ENCODE data around the gene FAM83F.
"Not testable (repeated sequence)": the region's sequence is repeated elsewhere in the genome, so short reads cannot be mapped to it uniquely, and the experiment has no call there.

Gene FAM83F

GRCh38 chr22:39991159-39991860 is 3.4 kb upstream of the FAM83F start:
- no peaks in the 10 kb centered on the region for H3K36me3 ChIP-seq
- TF ChIP-seq, protein P1, sequence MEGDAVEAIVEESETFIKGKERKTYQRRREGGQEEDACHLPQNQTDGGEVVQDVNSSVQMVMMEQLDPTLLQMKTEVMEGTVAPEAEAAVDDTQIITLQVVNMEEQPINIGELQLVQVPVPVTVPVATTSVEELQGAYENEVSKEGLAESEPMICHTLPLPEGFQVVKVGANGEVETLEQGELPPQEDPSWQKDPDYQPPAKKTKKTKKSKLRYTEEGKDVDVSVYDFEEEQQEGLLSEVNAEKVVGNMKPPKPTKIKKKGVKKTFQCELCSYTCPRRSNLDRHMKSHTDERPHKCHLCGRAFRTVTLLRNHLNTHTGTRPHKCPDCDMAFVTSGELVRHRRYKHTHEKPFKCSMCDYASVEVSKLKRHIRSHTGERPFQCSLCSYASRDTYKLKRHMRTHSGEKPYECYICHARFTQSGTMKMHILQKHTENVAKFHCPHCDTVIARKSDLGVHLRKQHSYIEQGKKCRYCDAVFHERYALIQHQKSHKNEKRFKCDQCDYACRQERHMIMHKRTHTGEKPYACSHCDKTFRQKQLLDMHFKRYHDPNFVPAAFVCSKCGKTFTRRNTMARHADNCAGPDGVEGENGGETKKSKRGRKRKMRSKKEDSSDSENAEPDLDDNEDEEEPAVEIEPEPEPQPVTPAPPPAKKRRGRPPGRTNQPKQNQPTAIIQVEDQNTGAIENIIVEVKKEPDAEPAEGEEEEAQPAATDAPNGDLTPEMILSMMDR (IDR thresholded peaks at IDR 0.05), result no peak

GRCh38 chr22:39992088-39992826 is 2.5 kb upstream of the FAM83F start:
- H3K36me3 ChIP-seq, result no peaks in the 10 kb centered on the region
- peaks cover 93% of the 10 kb centered on the region for H3K27me3 ChIP-seq
- peaks cover 4 to 12% of the 10 kb centered on the region in 2 experiments for H3K4me1 ChIP-seq (ENCODE audit: control insufficient read depth in 1 of 2, insufficient read depth in 1 of 2, low read depth in 1 of 2, low read length in 1 of 2)
- no peak overlapping the region for H3K27ac ChIP-seq
- H3K4me3 ChIP-seq (ENCODE audit: low read depth in 1 of 2, low read length in 1 of 2), result no peak overlapping the region
- TF ChIP-seq, protein P1 (IDR thresholded peaks at IDR 0.05), result no peak
- H3K9me3 ChIP-seq, result no peaks in the 10 kb centered on the region

More at GRCh38 chr22:39991159-39991860, 3.4 kb upstream of the FAM83F start:
- peaks cover 90% of the 10 kb centered on the region for H3K27me3 ChIP-seq
- H3K27ac ChIP-seq, result no peak overlapping the region
- no peak overlapping the region for H3K4me3 ChIP-seq (ENCODE audit: low read depth in 1 of 2, low read length in 1 of 2)
- peaks cover 4 to 12% of the 10 kb centered on the region in 2 experiments for H3K4me1 ChIP-seq (ENCODE audit: control insufficient read depth in 1 of 2, insufficient read depth in 1 of 2, low read depth in 1 of 2, low read length in 1 of 2)
- no peaks in the 10 kb centered on the region for H3K9me3 ChIP-seq

GRCh38 chr22:39992894-39993293 is 1.9 kb upstream of the FAM83F start:
- H3K27me3 ChIP-seq, result peaks cover 96% of the 10 kb centered on the region
- H3K9me3 ChIP-seq, result not testable (repeated sequence)

GRCh38 chr22:39994041-39994565 is 651 bp upstream of the FAM83F start:
- peak overlapping the region in 1 of 2 experiments; percentile 2 for H3K4me3 ChIP-seq (ENCODE audit: low read depth in 1 of 2, low read length in 1 of 2)
- peaks cover 4 to 12% of the 10 kb centered on the region in 2 experiments for H3K4me1 ChIP-seq (ENCODE audit: control insufficient read depth in 1 of 2, insufficient read depth in 1 of 2, low read depth in 1 of 2, low read length in 1 of 2)
- H3K27me3 ChIP-seq, result peaks cover 97% of the 10 kb centered on the region
- TF ChIP-seq, protein P1 (IDR thresholded peaks at IDR 0.05), result no peak
- H3K36me3 ChIP-seq, result no peaks in the 10 kb centered on the region
- no peaks in the 10 kb centered on the region for H3K9me3 ChIP-seq
- H3K27ac ChIP-seq, result no peak overlapping the region

More at GRCh38 chr22:39992894-39993293, 1.9 kb upstream of the FAM83F start:
- H3K27ac ChIP-seq; H3K36me3 ChIP-seq; H3K4me3 ChIP-seq (ENCODE audit: low read depth in 1 of 2, low read length in 1 of 2): not testable (repeated sequence)
- peaks cover 4 to 12% of the 10 kb centered on the region in 2 experiments for H3K4me1 ChIP-seq (ENCODE audit: control insufficient read depth in 1 of 2, insufficient read depth in 1 of 2, low read depth in 1 of 2, low read length in 1 of 2)

DNA sequence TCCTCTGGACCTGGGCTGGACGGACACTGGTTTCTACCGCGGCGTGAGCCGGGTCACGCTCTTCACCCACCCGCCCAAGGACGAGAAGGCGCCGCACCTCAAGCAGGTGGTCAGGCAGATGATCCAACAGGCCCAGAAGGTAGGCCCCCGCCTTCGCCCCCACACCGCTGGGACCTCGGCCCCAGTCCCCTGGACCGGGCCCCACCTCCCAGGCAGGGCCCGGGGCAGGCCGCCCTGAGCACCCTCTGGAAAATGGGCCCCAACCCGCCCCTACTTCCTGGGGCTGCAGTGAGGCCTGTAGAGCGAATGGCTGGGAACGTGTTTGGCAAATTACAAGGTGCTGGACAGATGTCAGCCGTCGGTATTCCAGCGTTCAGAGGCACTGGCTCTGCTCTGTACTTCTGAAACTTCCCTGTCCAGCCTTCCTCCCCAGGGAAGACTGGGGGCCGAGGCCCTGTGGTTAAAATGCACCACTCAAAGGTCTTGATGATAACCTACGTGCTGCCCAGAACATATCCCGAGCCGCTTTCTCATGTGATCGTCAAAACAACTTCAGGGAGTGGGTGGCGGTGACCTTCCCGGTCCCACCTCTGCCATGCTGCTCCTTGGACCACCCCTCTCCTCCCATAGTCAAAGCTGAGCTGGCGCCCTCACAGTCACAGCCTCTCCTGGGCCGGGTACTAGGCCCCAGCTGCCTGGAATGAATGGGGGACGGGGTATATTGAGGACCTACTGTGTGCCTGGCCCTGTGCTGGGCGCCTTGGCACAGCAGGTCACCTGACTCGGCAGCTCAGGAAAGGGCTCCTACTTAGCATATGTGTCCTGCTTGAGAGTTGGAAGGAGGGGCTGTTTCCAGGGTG is 869 bp downstream of the FAM83F start:
- Histone ChIP-seq H3K36me3 (no peaks in the 10 kb centered on the region), H3K4me3 (ENCODE audit: low read depth in 1 of 2, low read length in 1 of 2) (peak overlapping the region in 1 of 2 experiments; percentile 35), H3K4me1 (ENCODE audit: control insufficient read depth in 1 of 2, insufficient read depth in 1 of 2, low read depth in 1 of 2, low read length in 1 of 2) (peaks cover 4 to 12% of the 10 kb centered on the region in 2 experiments), H3K9me3 (no peaks in the 10 kb centered on the region), H3K27me3 (peaks cover 97% of the 10 kb centered on the region), H3K27ac (no peak overlapping the region)
- TF ChIP-seq, protein P1 (IDR thresholded peaks at IDR 0.05), result no peak
